ENCODE data around the gene DRD1.
"Not testable (repeated sequence)": the region's sequence is repeated elsewhere in the genome, so short reads cannot be mapped to it uniquely, and the experiment has no call there.

The DRD1 gene

DNA sequence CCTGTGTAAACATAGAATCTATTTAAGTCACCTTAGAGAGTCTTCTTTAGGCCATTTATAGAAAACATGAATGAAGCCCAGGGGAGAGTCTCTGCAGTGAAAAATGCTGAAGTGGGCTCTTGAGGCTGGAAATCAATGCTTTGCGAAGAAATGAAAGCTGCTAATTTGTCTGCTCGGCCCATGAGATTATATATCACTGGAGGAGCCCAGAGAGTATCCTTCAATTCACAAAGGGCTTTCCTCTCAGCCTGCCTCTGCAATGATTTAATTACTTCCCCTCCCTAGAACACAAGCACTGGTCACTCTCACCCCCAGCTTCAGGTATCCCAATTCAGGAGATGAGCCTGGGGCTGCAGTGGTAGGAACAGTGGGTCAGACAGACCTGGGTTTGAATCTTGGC, 8.2 kb upstream of the DRD1 start:
- TF ChIP-seq MYC (IDR thresholded peaks at IDR 0.05; ENCODE audit: low read depth, low read length) (no peak), POLR2A (IDR thresholded peaks at IDR 0.05; ENCODE audit: extremely low read depth, insufficient read length) (no peak), MAX (IDR thresholded peaks at IDR 0.05; ENCODE audit: low read depth, low read length) (no peak)
- TF ChIP-seq, protein P1, sequence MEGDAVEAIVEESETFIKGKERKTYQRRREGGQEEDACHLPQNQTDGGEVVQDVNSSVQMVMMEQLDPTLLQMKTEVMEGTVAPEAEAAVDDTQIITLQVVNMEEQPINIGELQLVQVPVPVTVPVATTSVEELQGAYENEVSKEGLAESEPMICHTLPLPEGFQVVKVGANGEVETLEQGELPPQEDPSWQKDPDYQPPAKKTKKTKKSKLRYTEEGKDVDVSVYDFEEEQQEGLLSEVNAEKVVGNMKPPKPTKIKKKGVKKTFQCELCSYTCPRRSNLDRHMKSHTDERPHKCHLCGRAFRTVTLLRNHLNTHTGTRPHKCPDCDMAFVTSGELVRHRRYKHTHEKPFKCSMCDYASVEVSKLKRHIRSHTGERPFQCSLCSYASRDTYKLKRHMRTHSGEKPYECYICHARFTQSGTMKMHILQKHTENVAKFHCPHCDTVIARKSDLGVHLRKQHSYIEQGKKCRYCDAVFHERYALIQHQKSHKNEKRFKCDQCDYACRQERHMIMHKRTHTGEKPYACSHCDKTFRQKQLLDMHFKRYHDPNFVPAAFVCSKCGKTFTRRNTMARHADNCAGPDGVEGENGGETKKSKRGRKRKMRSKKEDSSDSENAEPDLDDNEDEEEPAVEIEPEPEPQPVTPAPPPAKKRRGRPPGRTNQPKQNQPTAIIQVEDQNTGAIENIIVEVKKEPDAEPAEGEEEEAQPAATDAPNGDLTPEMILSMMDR (IDR thresholded peaks at IDR 0.05; ENCODE audit: low read depth, low read length), result no peak
- no peak for DNase-seq (ENCODE audit: low read depth)
- H3K4me3 ChIP-seq (ENCODE audit: low read depth, low read length), result no peak overlapping the region

GRCh38 chr5:175448276-175448675, 4.3 kb upstream of the DRD1 start:
- no peak for DNase-seq (ENCODE audit: low read depth)
- TF ChIP-seq, protein P1 (IDR thresholded peaks at IDR 0.05; ENCODE audit: low read depth, low read length), result no peak
- TF ChIP-seq MYC (IDR thresholded peaks at IDR 0.05; ENCODE audit: low read depth, low read length) (no peak), MAX (IDR thresholded peaks at IDR 0.05; ENCODE audit: low read depth, low read length) (no peak), POLR2A (IDR thresholded peaks at IDR 0.05; ENCODE audit: extremely low read depth, insufficient read length) (no peak)
- H3K4me3 ChIP-seq (ENCODE audit: low read depth, low read length), result no peak overlapping the region

DNA sequence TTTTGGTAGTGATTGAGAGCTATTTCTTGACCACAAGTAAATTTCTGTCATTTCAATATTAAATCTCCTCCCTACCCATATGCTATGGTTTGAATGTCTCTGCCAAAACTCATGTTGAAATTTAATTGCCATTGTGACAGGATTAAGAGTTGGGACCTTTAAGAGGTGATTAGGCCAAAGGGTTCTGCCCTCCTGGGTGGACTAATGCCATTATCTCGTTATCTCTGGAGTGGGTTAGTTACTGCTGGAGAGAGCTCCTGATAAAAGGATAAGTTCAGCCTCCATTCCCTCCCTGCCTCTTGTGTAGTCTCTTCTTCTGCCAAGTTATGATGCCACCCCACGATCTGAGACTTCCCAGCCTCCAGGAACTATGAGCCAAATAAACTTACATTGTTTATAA, 3.6 kb upstream of the DRD1 start:
- no peak overlapping the region for H3K4me3 ChIP-seq (ENCODE audit: low read depth, low read length)
- TF ChIP-seq, protein P1 (IDR thresholded peaks at IDR 0.05; ENCODE audit: low read depth, low read length), result no peak
- TF ChIP-seq MAX (IDR thresholded peaks at IDR 0.05; ENCODE audit: low read depth, low read length) (no peak), POLR2A (IDR thresholded peaks at IDR 0.05; ENCODE audit: extremely low read depth, insufficient read length) (no peak), MYC (IDR thresholded peaks at IDR 0.05; ENCODE audit: low read depth, low read length) (no peak)
- no peak for DNase-seq (ENCODE audit: low read depth)

DNA sequence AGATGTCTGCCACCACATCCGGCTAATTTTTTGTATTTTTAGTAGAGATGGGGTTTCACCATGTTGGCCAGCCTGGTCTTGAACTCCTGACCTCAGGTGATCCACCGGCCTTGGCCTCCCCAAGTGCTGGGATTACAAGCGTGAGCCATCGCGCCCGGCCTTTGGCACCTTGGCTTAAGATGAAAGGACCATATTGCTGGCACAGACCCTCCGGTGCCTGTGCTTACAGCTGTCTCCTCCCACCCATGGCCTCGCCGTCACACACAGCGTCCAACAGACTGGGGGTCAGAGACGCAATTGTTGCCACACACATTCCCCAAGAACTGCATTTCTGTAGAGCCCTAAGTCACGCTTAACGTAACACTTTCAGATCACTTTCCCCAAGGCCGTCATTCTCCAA, 2.4 kb upstream of the DRD1 start:
- not testable (repeated sequence) for H3K4me3 ChIP-seq (ENCODE audit: low read depth, low read length); DNase-seq (ENCODE audit: low read depth)

DNA sequence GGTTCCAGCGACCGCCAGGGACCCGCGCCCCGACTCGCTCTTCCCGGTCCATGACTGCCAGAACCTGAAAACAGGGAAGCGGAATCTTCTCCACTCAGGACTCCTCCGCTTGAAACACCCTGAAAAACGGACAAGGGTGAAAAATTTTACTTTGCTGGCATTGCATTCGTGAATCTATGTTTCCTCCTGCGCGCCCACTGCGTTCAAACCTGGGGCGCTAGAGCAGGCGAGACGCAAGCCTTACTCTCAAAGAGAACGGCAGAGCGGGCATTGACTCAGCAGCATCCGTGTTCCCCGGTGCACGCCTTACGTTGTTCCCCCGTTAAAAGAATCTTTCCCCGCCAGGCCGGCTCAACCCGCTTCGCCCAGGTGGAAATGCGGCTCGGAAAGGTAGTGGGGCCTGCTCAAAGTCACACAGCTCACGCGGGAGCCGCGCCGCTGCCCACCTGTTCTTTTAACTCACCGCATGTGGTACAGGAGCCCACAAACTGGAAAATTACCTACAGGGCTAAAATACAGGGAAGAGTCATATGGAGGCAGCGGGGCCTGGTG, 999 bp upstream of the DRD1 start:
- no peak overlapping the region for H3K4me3 ChIP-seq (ENCODE audit: low read depth, low read length)
- no peak for TF ChIP-seq MAX (IDR thresholded peaks at IDR 0.05; ENCODE audit: low read depth, low read length)
- no peak for DNase-seq (ENCODE audit: low read depth)

DNA sequence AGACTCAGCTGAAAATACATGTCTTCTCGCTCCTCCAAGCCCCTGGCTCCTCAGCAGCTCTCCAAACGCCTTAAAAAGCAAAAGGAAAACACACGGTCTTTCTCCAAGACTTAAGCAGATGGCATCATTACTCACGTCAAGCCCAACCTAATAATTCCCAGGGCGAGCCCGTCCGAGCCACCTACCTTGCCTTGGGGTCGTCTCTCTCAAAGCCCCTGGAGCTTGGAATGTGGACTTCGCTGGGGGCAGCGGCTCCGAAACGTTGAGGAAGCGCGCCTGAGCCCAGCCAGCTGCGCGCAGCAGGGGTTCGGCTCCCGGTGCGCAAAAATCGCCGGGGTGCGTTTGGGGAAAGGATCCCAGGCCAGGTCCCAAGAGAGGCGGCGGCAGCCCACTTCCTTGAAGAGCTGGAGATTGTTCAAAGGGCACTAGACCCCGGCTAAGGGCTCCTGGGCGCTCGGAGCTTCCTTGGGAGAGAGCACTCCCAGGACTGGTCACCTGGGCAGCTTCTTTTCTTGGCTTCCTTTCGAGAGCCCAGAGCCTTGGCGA, 395 bp downstream of the DRD1 start:
- DNase-seq (ENCODE audit: low read depth), result no peak
- TF ChIP-seq, protein P1 (IDR thresholded peaks at IDR 0.05; ENCODE audit: low read depth, low read length), result no peak
- no peak for TF ChIP-seq MAX (IDR thresholded peaks at IDR 0.05; ENCODE audit: low read depth, low read length)
- no peak for TF ChIP-seq MYC (IDR thresholded peaks at IDR 0.05; ENCODE audit: low read depth, low read length)
- TF ChIP-seq POLR2A (IDR thresholded peaks at IDR 0.05; ENCODE audit: extremely low read depth, insufficient read length), result no peak
- no peak overlapping the region for H3K4me3 ChIP-seq (ENCODE audit: low read depth, low read length)

Measured in NB4 (cell line).